Islet precursor cell (in vitro differentiated cells): ENCODE measurements around the gene DNPH1.

ENCODE experiments used
- DNase-seq: peaks from one replicate; pipeline ENCODE4 v3.0.0-alpha.2; 2018

DNPH1 gene

DNA sequence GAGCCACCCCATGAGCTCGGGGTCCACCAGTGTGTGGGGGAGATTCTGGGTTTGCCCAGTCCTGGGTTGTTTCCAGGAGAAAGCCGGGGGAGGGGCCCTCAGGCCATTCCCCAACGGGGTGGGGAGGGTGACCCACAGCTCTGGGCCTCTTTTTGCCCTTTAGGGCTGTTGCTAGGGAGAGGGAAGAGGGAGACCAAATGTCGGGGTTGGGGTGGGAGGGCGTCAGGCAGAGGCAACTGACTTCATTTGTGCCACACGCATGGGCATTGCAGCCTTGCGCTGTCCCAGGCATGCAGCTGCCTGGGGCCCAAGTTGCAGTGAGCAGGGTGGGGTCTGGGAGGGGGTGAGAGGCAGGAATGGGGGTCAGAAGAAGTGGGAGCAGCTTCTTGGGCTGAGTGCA lies 49.2 kb downstream of the DNPH1 start:
- DNase-seq: no peak

DNA sequence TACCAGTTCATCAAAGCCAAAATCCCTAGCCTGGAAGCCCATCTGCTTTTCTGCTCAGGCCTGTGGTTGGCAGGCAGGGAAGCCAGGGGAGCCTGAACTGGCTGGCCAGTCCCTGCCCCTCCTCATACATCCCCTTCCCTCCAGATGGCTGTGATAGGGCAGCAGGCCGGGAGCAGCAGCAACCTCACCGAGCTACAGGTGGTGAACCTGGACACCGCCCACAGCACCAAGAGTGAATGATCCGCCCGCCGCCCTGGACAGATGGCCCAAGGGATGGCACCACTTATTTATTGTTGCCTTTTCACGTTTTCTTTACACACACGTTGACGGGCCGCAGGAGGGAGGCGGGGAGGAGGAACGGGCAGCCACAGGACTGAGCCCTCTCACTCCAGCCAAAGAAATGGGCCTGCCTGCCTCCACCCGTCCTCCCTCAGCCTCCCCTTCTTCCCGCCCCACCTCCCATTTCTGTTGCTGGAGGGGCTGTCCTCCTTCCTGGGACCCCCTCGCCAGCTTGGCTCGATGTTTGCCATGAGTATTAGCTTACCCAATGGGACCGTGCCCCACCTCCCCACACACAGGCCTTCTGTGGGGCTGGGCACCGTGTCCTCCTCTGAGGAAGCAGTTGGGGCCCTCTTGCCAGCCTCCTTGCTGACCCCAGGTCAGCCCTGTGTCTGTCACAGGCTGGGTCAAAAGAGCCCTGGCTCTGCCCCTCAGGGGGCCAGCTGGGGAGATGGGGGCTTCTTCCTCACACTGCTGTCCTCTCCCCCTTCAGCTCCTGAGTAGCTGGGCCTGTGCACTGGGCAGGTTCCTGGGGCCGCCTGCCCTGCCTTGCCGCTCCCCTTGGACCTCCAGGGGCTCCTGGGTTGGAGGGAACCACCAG lies 50.1 kb downstream of the DNPH1 start:
- peak; percentile 46 for DNase-seq

GRCh38 chr6:43178150-43178549 lies 51.1 kb downstream of the DNPH1 start:
- no peak for DNase-seq

GRCh38 chr6:43176423-43176786 lies 52.9 kb downstream of the DNPH1 start:
- no peak for DNase-seq

GRCh38 chr6:43175676-43176422 lies 53.4 kb downstream of the DNPH1 start:
- DNase-seq: no peak
